Nephron progenitor cell (in vitro differentiated cells): ENCODE measurements around the gene DNAH10.

Experiments
- DNase-seq: peaks from one replicate; pipeline ENCODE4 v3.0.0; 2021
- H3K27ac Mint-ChIP-seq: 2 replicates; pipeline ENCODE4 v1.8.0; 2021; ENCODE audit warnings: mild to moderate bottlenecking, moderate library complexity, mixed read lengths
- H3K27me3 Mint-ChIP-seq: 2 replicates; pipeline ENCODE4 v1.8.0; 2021; ENCODE audit warnings: mild to moderate bottlenecking, low read depth, mixed read lengths; ENCODE audit not compliant: poor library complexity
- H3K36me3 Mint-ChIP-seq: 2 replicates; pipeline ENCODE4 v1.8.0; 2021; ENCODE audit warnings: low read depth, mixed read lengths
- H3K4me1 Mint-ChIP-seq: 2 replicates; pipeline ENCODE4 v1.8.0; 2021; ENCODE audit warnings: mixed read lengths
- H3K4me3 Mint-ChIP-seq: 2 replicates; pipeline ENCODE4 v1.8.0; 2021; ENCODE audit warnings: mild to moderate bottlenecking, moderate library complexity, mixed read lengths
- H3K9me3 Mint-ChIP-seq: 2 replicates; pipeline ENCODE4 v1.8.0; 2021; ENCODE audit warnings: mild to moderate bottlenecking, moderate library complexity, mixed read lengths
- TF ChIP-seq, protein P1 (sequence below): fragments of 200-600 bp; sonication (generic); IDR thresholded peaks from 2 replicates; pipeline ENCODE4 v1.5.0; 2021; ENCODE audit warnings: antibody characterized with exemption

DNAH10 gene

DNA sequence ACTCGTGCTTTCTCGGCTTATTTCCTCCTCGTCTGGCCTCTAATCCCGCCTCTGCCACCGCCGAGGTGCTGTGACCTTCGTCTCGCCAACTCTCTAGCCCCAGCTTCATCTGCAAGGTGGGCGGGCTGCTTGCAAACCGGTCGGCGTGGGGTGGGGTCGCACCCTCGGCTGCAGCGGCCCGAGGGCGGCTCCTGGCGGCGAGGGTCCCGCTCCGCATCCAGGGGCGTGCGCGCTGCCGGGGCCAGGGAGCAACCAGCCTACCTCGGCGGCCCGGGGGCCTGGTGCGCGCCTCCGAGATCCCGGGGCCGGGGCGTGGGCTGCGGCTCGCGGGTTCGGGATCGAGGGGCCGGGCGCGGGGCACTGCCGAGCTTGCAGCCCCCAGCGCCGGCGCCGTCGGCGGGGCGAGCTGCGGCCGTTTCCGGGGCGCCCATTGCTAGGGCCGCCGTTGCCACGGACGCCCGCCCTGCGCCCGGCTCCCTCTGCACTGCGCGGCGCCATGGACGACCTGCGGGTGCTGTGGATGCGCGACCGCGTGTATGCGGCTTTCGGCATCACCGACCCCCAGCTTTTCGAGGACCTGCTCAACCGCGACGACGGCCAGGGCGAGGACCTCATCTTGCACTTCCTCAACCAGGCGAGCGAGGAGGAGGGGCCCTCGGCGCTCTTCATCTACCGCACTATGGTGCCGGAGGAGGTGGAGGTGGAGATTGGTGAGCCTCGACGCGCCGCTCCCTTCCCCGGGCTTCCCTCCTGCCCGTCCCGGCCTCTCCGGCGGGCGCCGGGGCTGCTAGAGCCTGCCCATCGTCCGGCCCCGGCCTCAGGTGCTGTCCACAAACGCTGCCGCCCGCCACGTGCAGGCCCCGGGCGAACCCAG, at the start of gene DNAH10:
TSS of gene DNAH10 (plus strand) at position 461 of the 874 bp plus-strand sequence. CDS start at position 497, 36 bp downstream.
- TF ChIP-seq, protein P1, sequence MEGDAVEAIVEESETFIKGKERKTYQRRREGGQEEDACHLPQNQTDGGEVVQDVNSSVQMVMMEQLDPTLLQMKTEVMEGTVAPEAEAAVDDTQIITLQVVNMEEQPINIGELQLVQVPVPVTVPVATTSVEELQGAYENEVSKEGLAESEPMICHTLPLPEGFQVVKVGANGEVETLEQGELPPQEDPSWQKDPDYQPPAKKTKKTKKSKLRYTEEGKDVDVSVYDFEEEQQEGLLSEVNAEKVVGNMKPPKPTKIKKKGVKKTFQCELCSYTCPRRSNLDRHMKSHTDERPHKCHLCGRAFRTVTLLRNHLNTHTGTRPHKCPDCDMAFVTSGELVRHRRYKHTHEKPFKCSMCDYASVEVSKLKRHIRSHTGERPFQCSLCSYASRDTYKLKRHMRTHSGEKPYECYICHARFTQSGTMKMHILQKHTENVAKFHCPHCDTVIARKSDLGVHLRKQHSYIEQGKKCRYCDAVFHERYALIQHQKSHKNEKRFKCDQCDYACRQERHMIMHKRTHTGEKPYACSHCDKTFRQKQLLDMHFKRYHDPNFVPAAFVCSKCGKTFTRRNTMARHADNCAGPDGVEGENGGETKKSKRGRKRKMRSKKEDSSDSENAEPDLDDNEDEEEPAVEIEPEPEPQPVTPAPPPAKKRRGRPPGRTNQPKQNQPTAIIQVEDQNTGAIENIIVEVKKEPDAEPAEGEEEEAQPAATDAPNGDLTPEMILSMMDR, result peak; percentile 41
- peak; percentile 88 for DNase-seq
- Mint-ChIP-seq H3K27ac (no peak within 1 kb of the TSS), H3K4me3 (peak within 1 kb of the TSS; percentile 82), H3K4me1 (peaks cover 16% of the 10 kb centered on the region), H3K9me3 (no peaks in the 10 kb centered on the region), H3K36me3 (peaks cover 25% of the 10 kb centered on the region), H3K27me3 (peaks cover 17% of the 10 kb centered on the region)

GRCh38 chr12:123712780-123713319, 49.3 kb upstream of the DNAH10 start:
- peaks cover 27% of the 10 kb centered on the region for H3K4me1 Mint-ChIP-seq
- H3K9me3 Mint-ChIP-seq, result no peaks in the 10 kb centered on the region
- H3K27ac Mint-ChIP-seq, result peak overlapping the region; percentile 71
- peaks cover 11% of the 10 kb centered on the region for H3K36me3 Mint-ChIP-seq
- no peak for DNase-seq
- TF ChIP-seq, protein P1, result no peak
- H3K27me3 Mint-ChIP-seq, result no peaks in the 10 kb centered on the region
- peak overlapping the region; percentile 91 for H3K4me3 Mint-ChIP-seq

DNA sequence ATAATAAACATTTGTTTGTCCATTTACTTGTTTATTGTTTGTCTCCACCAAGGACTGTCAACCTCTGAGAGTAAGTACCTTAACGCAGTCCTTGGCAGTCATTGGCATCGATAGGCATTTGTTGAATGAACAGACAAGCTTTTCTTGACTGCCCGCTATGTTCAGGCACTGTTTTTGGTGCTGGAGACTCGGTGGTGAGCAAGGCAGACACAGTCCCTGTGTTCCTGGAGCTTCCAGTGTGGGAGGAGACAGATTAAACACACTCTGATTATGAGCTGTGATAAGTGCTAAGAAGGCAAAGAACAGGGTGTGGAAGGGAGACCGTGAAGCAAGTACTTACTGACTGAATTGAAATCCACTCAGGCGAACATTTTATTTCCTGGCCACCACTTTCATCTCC, 48.7 kb upstream of the DNAH10 start:
- Mint-ChIP-seq H3K27ac (no peak overlapping the region), H3K27me3 (no peaks in the 10 kb centered on the region), H3K4me1 (peaks cover 27% of the 10 kb centered on the region), H3K36me3 (peaks cover 8% of the 10 kb centered on the region), H3K9me3 (no peaks in the 10 kb centered on the region), H3K4me3 (peak overlapping the region; percentile 91)
- TF ChIP-seq, protein P1, result no peak
- no peak for DNase-seq

GRCh38 chr12:123713823-123714585, 48.1 kb upstream of the DNAH10 start:
- peaks cover 5% of the 10 kb centered on the region for H3K36me3 Mint-ChIP-seq
- no peaks in the 10 kb centered on the region for H3K27me3 Mint-ChIP-seq
- H3K4me3 Mint-ChIP-seq, result peak overlapping the region; percentile 91
- peak overlapping the region; percentile 50 for H3K27ac Mint-ChIP-seq
- TF ChIP-seq, protein P1, result no peak
- no peaks in the 10 kb centered on the region for H3K9me3 Mint-ChIP-seq
- DNase-seq, result no peak
- peaks cover 27% of the 10 kb centered on the region for H3K4me1 Mint-ChIP-seq

- no peak overlapping the region for H3K4me3 Mint-ChIP-seq
- no peak overlapping the region for H3K27ac Mint-ChIP-seq
- TF ChIP-seq, protein P1, result no peak
These were observed 46.9 kb upstream of the DNAH10 start for GRCh38 chr12:123715195-123715594.

More at GRCh38 chr12:123715195-123715594, 46.9 kb upstream of the DNAH10 start:
- DNase-seq, result no peak
- H3K9me3 Mint-ChIP-seq, result no peaks in the 10 kb centered on the region
- H3K36me3 Mint-ChIP-seq, result peaks cover 5% of the 10 kb centered on the region
- H3K27me3 Mint-ChIP-seq, result no peaks in the 10 kb centered on the region
- peaks cover 27% of the 10 kb centered on the region for H3K4me1 Mint-ChIP-seq
